HEK293T (cell line): ENCODE data around the gene SSNA1.

Experiments
- CTCF ChIA-PET: fragments of 350-600 bp; formaldehyde crosslinking; extraction: SDS; loops from one replicate; lab custom pipeline; 2021; ENCODE audit warnings: antibody characterized with exemption, inconsistent platforms; lab: Yijun Ruan, JAX
- POLR2A ChIA-PET: fragments of 350-600 bp; formaldehyde crosslinking; extraction: SDS; loops from one replicate; lab custom pipeline; 2020; ENCODE audit warnings: antibody characterized with exemption, inconsistent platforms; lab: Yijun Ruan, JAX
- DNase-seq: peaks from one replicate; pipeline ENCODE4 v3.0.0; 2012; ENCODE audit warnings: mixed read lengths; ENCODE audit errors: extremely low spot score
- ARNT ChIP-seq: fragments of 450-650 bp; IDR thresholded peaks from 2 replicates; pipeline ENCODE4 v1.6.1; 2017; ENCODE audit warnings: mild to moderate bottlenecking
- BHLHE40 ChIP-seq: fragments of 450-650 bp; IDR thresholded peaks from 2 replicates; pipeline ENCODE4 v1.6.1; 2016; ENCODE audit warnings: mild to moderate bottlenecking, moderate library complexity, borderline replicate concordance
- CTBP1 ChIP-seq: fragments of 450-650 bp; IDR thresholded peaks from 2 replicates; pipeline ENCODE4 v1.6.1; 2016; ENCODE audit warnings: borderline replicate concordance
- ELF4 ChIP-seq: fragments of 450-650 bp; IDR thresholded peaks from 2 replicates; pipeline ENCODE4 v1.6.1; 2017; ENCODE audit warnings: antibody characterized with exemption
- FOXA1 ChIP-seq: fragments of 450-650 bp; IDR thresholded peaks from 2 replicates; pipeline ENCODE4 v1.6.1; 2016; ENCODE audit warnings: mild to moderate bottlenecking
- FOXK2 ChIP-seq: fragments of 450-650 bp; IDR thresholded peaks from 2 replicates; pipeline ENCODE4 v1.6.1; 2016; ENCODE audit warnings: mild to moderate bottlenecking
- FOXM1 ChIP-seq: fragments of 450-650 bp; IDR thresholded peaks from 2 replicates; pipeline ENCODE4 v1.6.1; 2017; ENCODE audit warnings: mild to moderate bottlenecking, borderline replicate concordance
- HDGF ChIP-seq: fragments of 450-650 bp; IDR thresholded peaks from 2 replicates; pipeline ENCODE4 v1.6.1; 2017; ENCODE audit warnings: antibody characterized with exemption, borderline replicate concordance
- L3MBTL2 ChIP-seq: fragments of 450-650 bp; conservative IDR thresholded peaks from 2 replicates; pipeline ENCODE4 v1.6.1; 2016; ENCODE audit warnings: mild to moderate bottlenecking
- LEF1 ChIP-seq: fragments of 450-650 bp; IDR thresholded peaks from 2 replicates; pipeline ENCODE4 v1.6.1; 2017; ENCODE audit warnings: mild to moderate bottlenecking, borderline replicate concordance
- NFRKB ChIP-seq: fragments of 450-650 bp; IDR thresholded peaks from 2 replicates; pipeline ENCODE4 v1.6.1; 2016; ENCODE audit warnings: mild to moderate bottlenecking, moderate library complexity
- PKNOX1 ChIP-seq: fragments of 450-650 bp; IDR thresholded peaks from 2 replicates; pipeline ENCODE4 v1.6.1; 2016
- SP1 ChIP-seq: fragments of 450-650 bp; IDR thresholded peaks from 2 replicates; pipeline ENCODE4 v1.6.1; 2017
- SUZ12 ChIP-seq: fragments of 450-650 bp; IDR thresholded peaks from 2 replicates; pipeline ENCODE4 v1.6.1; 2016; ENCODE audit warnings: mild to moderate bottlenecking
- TARDBP ChIP-seq: fragments of 450-650 bp; IDR thresholded peaks from 2 replicates; pipeline ENCODE4 v1.6.1; 2016
- ZNF384 ChIP-seq: fragments of 450-650 bp; IDR thresholded peaks from 2 replicates; pipeline ENCODE4 v1.6.1; 2016

SSNA1 gene

DNA sequence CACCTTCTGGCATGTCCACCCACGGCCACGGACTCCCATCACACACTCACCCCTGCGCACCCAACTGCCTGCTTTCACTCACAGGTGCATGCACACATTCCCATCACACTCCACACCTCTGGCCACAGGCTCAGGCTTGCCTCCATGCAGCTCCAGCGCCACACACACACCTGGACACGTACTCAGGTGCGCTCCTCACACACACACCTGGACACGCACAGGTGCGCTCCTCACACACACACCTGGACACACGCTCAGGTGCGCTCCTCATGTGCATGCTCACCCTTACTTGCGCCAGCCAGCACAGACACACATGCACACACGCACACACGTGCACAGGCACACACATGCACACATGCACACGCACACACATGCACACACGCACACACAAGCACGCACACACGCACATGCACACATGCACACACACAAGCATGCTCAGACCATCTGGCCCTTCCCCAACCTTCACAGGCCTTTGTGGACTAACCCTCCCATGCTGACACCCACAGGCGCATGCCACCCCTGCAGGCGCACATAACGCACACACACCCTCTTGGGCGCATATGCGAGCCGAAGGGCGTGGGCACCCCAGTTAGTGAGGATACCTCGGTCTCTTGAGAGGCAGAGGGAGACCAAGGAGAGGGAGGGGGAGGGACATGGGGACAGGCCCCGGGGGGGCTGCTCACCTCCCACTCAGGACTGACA is 41.2 kb upstream of the SSNA1 start:
- POLR2A ChIA-PET, result interaction anchor here (2.5 kb wide), 1 partner anchor 17 kb away, joined by 9 read pairs; no protein-coding TSS in a partner anchor
- DNase-seq, result no peak
- CTCF ChIA-PET, result no interaction called here
- TF ChIP-seq NFRKB, result no peak
- TF ChIP-seq BHLHE40, result no peak
- no peak for TF ChIP-seq FOXM1
- TF ChIP-seq FOXK2, result no peak
- TF ChIP-seq ZNF384, result no peak
- no peak for TF ChIP-seq LEF1
- no peak for TF ChIP-seq ARNT
- no peak for TF ChIP-seq PKNOX1
- TF ChIP-seq HDGF, result no peak
- TF ChIP-seq TARDBP, result no peak
- TF ChIP-seq SP1, result no peak
- no peak for TF ChIP-seq SUZ12
- TF ChIP-seq L3MBTL2, result no peak
- no peak for TF ChIP-seq ELF4
- no peak for TF ChIP-seq CTBP1
- TF ChIP-seq FOXA1, result no peak

GRCh38 chr9:137147793-137148160 is 40.7 kb upstream of the SSNA1 start:
- no peak for TF ChIP-seq NFRKB
- TF ChIP-seq FOXK2, result no peak
- TF ChIP-seq HDGF, result no peak
- TF ChIP-seq TARDBP, result no peak
- TF ChIP-seq L3MBTL2, result no peak
- TF ChIP-seq ARNT, result no peak
- no peak for TF ChIP-seq BHLHE40
- TF ChIP-seq ZNF384, result no peak
- TF ChIP-seq SP1, result no peak
- TF ChIP-seq PKNOX1, result no peak
- TF ChIP-seq CTBP1, result no peak
- TF ChIP-seq FOXM1, result no peak
- no peak for TF ChIP-seq FOXA1
- no peak for TF ChIP-seq SUZ12
- TF ChIP-seq ELF4, result no peak
- no peak for DNase-seq
- CTCF ChIA-PET, result no interaction called here
- POLR2A ChIA-PET, result interaction anchor here (2.5 kb wide), 1 partner anchor 18 kb away, joined by 9 read pairs; no protein-coding TSS in a partner anchor

DNA sequence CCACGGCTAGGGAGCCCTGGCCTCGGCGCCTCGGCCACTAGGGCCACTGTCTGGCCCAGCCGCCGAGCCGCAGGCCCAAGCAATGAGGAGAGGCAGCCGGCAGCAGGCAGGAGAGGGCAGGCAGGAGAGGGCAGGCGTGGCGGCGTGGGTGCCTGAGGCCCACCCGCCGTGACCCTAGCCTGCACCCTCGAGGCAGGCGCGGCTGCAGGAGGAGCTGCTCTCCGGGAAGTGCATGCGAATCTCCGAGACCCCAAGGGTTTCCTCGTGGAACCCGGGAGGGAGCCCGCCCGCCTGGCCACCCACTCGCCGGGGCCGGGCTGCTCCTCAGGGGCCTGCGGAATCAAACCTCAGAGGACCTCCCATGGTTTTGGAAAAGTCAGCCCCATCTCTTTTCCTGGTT is 40.2 kb upstream of the SSNA1 start:
- no peak for DNase-seq
- ChIA-PET CTCF (no interaction called here), POLR2A (interaction anchor here (3.4 kb wide), 1 partner anchor 18 kb away, joined by 57 read pairs; no protein-coding TSS in a partner anchor)
- no peak for TF ChIP-seq L3MBTL2
- no peak for TF ChIP-seq FOXK2
- no peak for TF ChIP-seq BHLHE40
- TF ChIP-seq LEF1, result no peak
- no peak for TF ChIP-seq PKNOX1
- TF ChIP-seq NFRKB, result no peak
- TF ChIP-seq TARDBP, result no peak
- TF ChIP-seq CTBP1, result no peak
- no peak for TF ChIP-seq SUZ12
- no peak for TF ChIP-seq FOXM1
- no peak for TF ChIP-seq HDGF
- no peak for TF ChIP-seq ZNF384
- TF ChIP-seq ARNT, result no peak
- TF ChIP-seq ELF4, result no peak
- no peak for TF ChIP-seq SP1
- TF ChIP-seq FOXA1, result no peak

- no peak for DNase-seq
- ChIA-PET CTCF (no interaction called here), POLR2A (interaction anchor here (1.1 to 3.4 kb wide), 4 partner anchors 18 to 46 kb away, joined by 3 to 57 read pairs (median 16); partner anchors contain the start of genes ANAPC2 and SSNA1)
- TF ChIP-seq FOXM1 (no peak), LEF1 (no peak), HDGF (no peak), ARNT (no peak), ELF4 (no peak), NFRKB (no peak), FOXA1 (no peak), TARDBP (no peak), PKNOX1 (no peak), CTBP1 (no peak), SP1 (no peak), SUZ12 (no peak), FOXK2 (no peak), ZNF384 (no peak), L3MBTL2 (no peak), BHLHE40 (no peak)
Measured at GRCh38 chr9:137148661-137149060, 39.8 kb upstream of the SSNA1 start.

- DNase-seq, result no peak
- POLR2A ChIA-PET, result interaction anchor here (0.6 to 3.4 kb wide), 8 partner anchors 19 to 91 kb away, joined by 3 to 57 read pairs (median 10); partner anchors contain the start of genes ANAPC2, MAN1B1, SSNA1 and TUBB4B
- TF ChIP-seq FOXK2 (no peak), TARDBP (no peak)
- CTCF ChIA-PET, result interaction anchor here (0.6 to 1.3 kb wide), 3 partner anchors 19 to 87 kb away, joined by 3 to 4 read pairs (median 3); no protein-coding TSS in a partner anchor
Measured at GRCh38 chr9:137149363-137149762, 39.1 kb upstream of the SSNA1 start.
